Aorta (tissue), 5 donors: ENCODE data around the gene BCL7C. TPM values are rescaled to one million over a fixed set of nuclear protein-coding genes. Genes with fewer than 3 reads are reported as not detected.

ENCODE experiments used
- ATAC-seq: fragments of 200-7000 bp; cut with Tn5 transposase; one replicate; pipeline ENCODE4 v1.9.1; 2022; ENCODE audit warnings: moderate library complexity; ENCODE audit not compliant: low FRiP score
- DNase-seq, 2 donors: peaks; one replicate each; pipeline ENCODE4 v3.0.0-alpha.2; 2020
- H3K27ac ChIP-seq, 2 donors: one replicate each; pipeline ENCODE4 v1.5.1; 2013; ENCODE audit warnings: low read length in 2 of 2, mild to moderate bottlenecking in 2 of 2, moderate library complexity in 2 of 2, control low read depth in 1 of 2, inconsistent platforms in 1 of 2, low read depth in 1 of 2
- H3K27me3 ChIP-seq, 2 donors: one replicate each; pipeline ENCODE4 v1.6.1; 2013; ENCODE audit warnings: control low read depth in 1 of 2, low read length in 1 of 2, mild to moderate bottlenecking in 1 of 2, moderate library complexity in 1 of 2; ENCODE audit not compliant: insufficient read depth in 2 of 2, control insufficient read depth in 1 of 2
- H3K36me3 ChIP-seq, 2 donors: one replicate each; pipeline ENCODE4 v1.6.1; 2013; ENCODE audit warnings: control low read depth in 1 of 2, low read length in 1 of 2, mild to moderate bottlenecking in 1 of 2; ENCODE audit not compliant: insufficient read depth in 2 of 2, control insufficient read depth in 1 of 2
- H3K4me1 ChIP-seq, 2 donors: one replicate each; pipeline ENCODE4 v1.6.1; 2013; ENCODE audit warnings: low read length in 2 of 2, control low read depth in 1 of 2, mild to moderate bottlenecking in 1 of 2, moderate library complexity in 1 of 2; ENCODE audit not compliant: insufficient read depth in 2 of 2, control insufficient read depth in 1 of 2
- H3K4me3 ChIP-seq, 2 donors: one replicate each; pipeline ENCODE4 v1.5.1; 2013; ENCODE audit warnings: low read length in 2 of 2, control low read depth in 1 of 2, mild to moderate bottlenecking in 1 of 2
- H3K9me3 ChIP-seq: one replicate; pipeline ENCODE4 v1.6.1; 2013; ENCODE audit warnings: mild to moderate bottlenecking, low read length; ENCODE audit not compliant: control insufficient read depth
- WGBS, 2 donors: extraction: QIAGEN DNeasy Blood & Tissue Kit; methylation state at CpG; one replicate each; pipeline ENCODE4 v1.1.7; 2013; 5-methylcytosine and 5-hydroxymethylcytosine counted together
- intact Hi-C, 2 donors: fragments of 100-400 bp; cut with DNase I; formaldehyde crosslinking; loops; one replicate each; pipeline versions ENCODE4 v1.14.2 to v1.15.0; 2022
- polyA plus RNA-seq, 2 donors: library from polyadenylated mRNA; stranded (reverse); fragments of 200-250 nt; gene quantifications; one replicate each; pipeline ENCODE4 v1.2.3, GENCODE V29; 2013
- total RNA-seq, 2 donors: library from RNA; stranded (reverse); fragmentation: NEBNext Ultra II Directional; extraction: Animal tissue kit (Norgen Biotek cat#: 25700); gene quantifications; one replicate each; pipeline ENCODE4 v1.2.1, GENCODE V29; 2021
- donor health status: healthy with polysubstance abuse.
- donor health status: Bipolar disorder and iron deficiency.
- donor health status: DM: no; HTN: no; CAD: no.
- donor health status: DM: no; HTN: no; CAD: no.
- donor health status: DM: yes; HTN: yes; CAD: no.

The BCL7C gene
- total and polyA plus RNA-seq, 4 donors = 30.2 to 60.7 (median 44.3) TPM

DNA sequence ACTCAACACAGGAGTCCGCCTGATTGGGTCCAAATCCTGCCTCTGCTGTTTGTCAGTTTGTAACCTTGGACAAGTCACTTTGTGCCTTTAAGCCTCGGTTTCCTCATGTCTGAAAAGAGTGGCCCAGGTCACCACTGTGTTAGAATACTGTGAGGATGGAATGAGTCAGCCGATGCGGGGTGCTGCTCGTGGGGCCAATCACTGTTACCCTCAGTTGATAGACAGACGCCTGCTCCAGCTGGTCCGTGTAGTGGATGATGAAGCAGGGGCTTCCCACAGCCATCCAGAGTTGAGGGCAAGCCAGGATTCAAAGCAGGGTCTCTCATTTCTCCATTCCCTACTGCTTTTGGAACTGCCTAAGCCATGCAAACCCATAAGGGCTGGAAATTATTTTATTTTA, 35.3 kb upstream of the BCL7C start:
- H3K36me3 ChIP-seq = peaks cover 0 to 2% of the 10 kb centered on the region in 2 donors
- intact Hi-C loops = no loop called here

DNA sequence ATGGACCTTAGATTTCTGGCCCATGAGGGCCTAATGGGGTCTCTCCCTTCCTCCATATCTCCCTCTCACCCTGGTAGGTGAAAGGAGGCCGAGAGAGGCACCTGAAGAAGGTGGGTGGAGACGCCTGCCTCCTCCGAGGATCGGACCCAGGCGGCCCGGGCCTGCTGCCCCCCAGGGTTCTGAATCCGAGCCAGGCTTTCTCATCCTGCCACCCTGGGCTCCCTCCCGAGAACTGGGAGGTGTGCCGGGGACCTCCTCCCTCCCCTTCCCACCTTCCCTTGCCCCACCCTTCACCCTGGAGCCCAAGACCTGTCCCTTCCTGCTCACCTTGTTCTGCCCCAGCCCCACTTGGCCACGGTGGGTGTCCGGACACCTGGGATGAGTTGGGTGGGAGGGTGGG, 34.5 kb upstream of the BCL7C start:
- no peaks in the 10 kb centered on the region for H3K4me1 ChIP-seq
- H3K27ac ChIP-seq = no peak overlapping the region
- no peak overlapping the region for H3K4me3 ChIP-seq
- WGBS, 2 donors = 83 to 89% methylated on average over 11 of the region's 11 CpGs
- peaks cover 0 to 2% of the 10 kb centered on the region in 2 donors for H3K36me3 ChIP-seq
- DNase-seq (no peak), ATAC-seq (no peak)
- H3K9me3 ChIP-seq = no peaks in the 10 kb centered on the region
- intact Hi-C loops = no loop called here
- no peaks in the 10 kb centered on the region for H3K27me3 ChIP-seq

More for the DNA sequence above, 35.3 kb upstream of the BCL7C start:
- Histone ChIP-seq H3K27ac (no peak overlapping the region), H3K27me3 (no peaks in the 10 kb centered on the region), H3K9me3 (no peaks in the 10 kb centered on the region), H3K4me3 (no peak overlapping the region), H3K4me1 (no peaks in the 10 kb centered on the region)
- DNase-seq (no peak), ATAC-seq (no peak)
- WGBS, 2 donors = 76 to 79% methylated on average over 7 of the region's 7 CpGs

- no peak for DNase-seq
- no peak overlapping the region for H3K4me3 ChIP-seq
- peaks cover 0 to 2% of the 10 kb centered on the region in 2 donors for H3K36me3 ChIP-seq
- no peaks in the 10 kb centered on the region for H3K27me3 ChIP-seq
- ATAC-seq = no peak
- H3K9me3 ChIP-seq = no peaks in the 10 kb centered on the region
- H3K27ac ChIP-seq = no peak overlapping the region
- intact Hi-C loops = no loop called here
- 50 to 54% methylated on average over 15 of the region's 15 CpGs for WGBS, 2 donors
- no peaks in the 10 kb centered on the region for H3K4me1 ChIP-seq
Measured at GRCh38 chr16:30927789-30928378, 34.0 kb upstream of the BCL7C start.

DNA sequence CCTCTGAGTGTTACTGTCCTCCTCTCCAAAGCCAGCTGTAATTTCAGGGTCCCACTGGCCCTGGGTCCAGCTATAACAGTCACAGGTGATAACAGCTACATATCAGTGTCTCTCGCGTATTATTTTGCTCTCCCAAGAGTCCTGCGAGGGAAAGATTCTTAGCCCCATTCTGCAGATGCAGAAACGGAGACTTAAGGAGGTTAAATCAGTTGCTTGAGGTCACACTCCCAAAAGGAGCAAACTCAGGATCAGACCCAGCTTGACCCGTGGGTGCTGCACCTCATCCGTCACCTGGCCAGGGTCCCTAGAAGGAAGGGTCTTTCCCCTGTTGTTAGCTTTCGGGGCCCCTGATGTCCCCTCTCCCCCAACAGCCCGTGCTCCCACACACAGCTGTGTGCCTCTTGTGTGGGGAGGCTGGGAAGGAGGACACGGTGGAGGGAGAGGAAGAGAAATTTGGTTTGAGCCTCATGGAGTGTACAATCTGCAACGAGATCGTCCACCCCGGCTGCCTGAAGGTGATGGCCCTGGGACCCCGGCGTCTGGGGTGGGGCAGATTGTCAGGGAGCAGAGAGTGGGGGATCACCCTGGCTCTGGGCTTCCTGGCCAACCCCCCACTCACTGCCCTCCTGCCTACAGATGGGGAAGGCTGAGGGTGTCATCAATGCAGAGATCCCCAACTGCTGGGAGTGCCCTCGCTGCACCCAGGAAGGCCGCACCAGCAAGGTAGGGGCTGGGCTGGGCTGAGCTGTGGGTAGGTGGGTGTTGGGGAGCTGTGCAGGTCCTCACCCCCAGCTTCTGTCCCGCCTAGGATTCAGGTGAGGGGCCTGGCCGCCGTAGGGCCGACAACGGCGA, 33.3 kb upstream of the BCL7C start:
- H3K4me3 ChIP-seq = no peak overlapping the region
- peaks cover 0 to 2% of the 10 kb centered on the region in 2 donors for H3K36me3 ChIP-seq
- H3K27ac ChIP-seq = no peak overlapping the region
- DNase-seq = no peak
- 85 to 88% methylated on average over 21 to 22 of the region's 22 CpGs for WGBS, 2 donors
- H3K9me3 ChIP-seq = no peaks in the 10 kb centered on the region
- H3K4me1 ChIP-seq = no peaks in the 10 kb centered on the region
- no peaks in the 10 kb centered on the region for H3K27me3 ChIP-seq
- intact Hi-C loops = no loop called here
- no peak for ATAC-seq

- Histone ChIP-seq H3K36me3 (peaks cover 0 to 2% of the 10 kb centered on the region in 2 donors), H3K9me3 (no peaks in the 10 kb centered on the region), H3K27ac (no peak overlapping the region), H3K27me3 (no peaks in the 10 kb centered on the region), H3K4me1 (peaks cover 0 to 1% of the 10 kb centered on the region in 2 donors), H3K4me3 (no peak overlapping the region)
- no peak for DNase-seq
- 68% methylated on average over 10 of the region's 10 CpGs for WGBS, 2 donors
- no peak for ATAC-seq
- intact Hi-C loops = no loop called here
Measured at GRCh38 chr16:30925995-30926811, 32.3 kb upstream of the BCL7C start.

GRCh38 chr16:30925632-30925987, 31.7 kb upstream of the BCL7C start:
- peaks cover 0 to 2% of the 10 kb centered on the region in 2 donors for H3K36me3 ChIP-seq
- peaks cover 0 to 1% of the 10 kb centered on the region in 2 donors for H3K4me1 ChIP-seq
- 88 to 90% methylated on average over 26 of the region's 26 CpGs for WGBS, 2 donors
- no peaks in the 10 kb centered on the region for H3K27me3 ChIP-seq
- intact Hi-C loops = no loop called here
- no peak overlapping the region for H3K4me3 ChIP-seq
- H3K9me3 ChIP-seq = no peaks in the 10 kb centered on the region
- no peak overlapping the region for H3K27ac ChIP-seq
- DNase-seq (no peak), ATAC-seq (no peak)

- no peak for DNase-seq
- 64 to 66% methylated on average over 11 of the region's 11 CpGs for WGBS, 2 donors
- no peaks in the 10 kb centered on the region for H3K9me3 ChIP-seq
- no peaks in the 10 kb centered on the region for H3K27me3 ChIP-seq
- no peak overlapping the region for H3K4me3 ChIP-seq
- no peak overlapping the region for H3K27ac ChIP-seq
- no peak for ATAC-seq
- no peaks in the 10 kb centered on the region for H3K36me3 ChIP-seq
- intact Hi-C loops = no loop called here
- H3K4me1 ChIP-seq = peaks cover 0 to 1% of the 10 kb centered on the region in 2 donors
Measured at GRCh38 chr16:30924913-30925631, 31.2 kb upstream of the BCL7C start.
